DOHH2 (cell line): ENCODE measurements around the gene SART1.

Experiments
- EZH2phosphoT487 ChIP-seq: fragments of 200-600 bp; sonication (generic); IDR thresholded peaks from 2 replicates; pipeline ENCODE4 v1.6.1; 2017; ENCODE audit warnings: borderline replicate concordance, mild to moderate bottlenecking, antibody characterized with exemption, low read length, moderate library complexity, mixed read lengths
- TF ChIP-seq, protein P1 (sequence below): fragments of 200-600 bp; sonication (generic); IDR thresholded peaks from one replicate; pipeline ENCODE4 v1.5.1; 2014; ENCODE audit warnings: antibody characterized with exemption, mild to moderate bottlenecking, low read depth, low read length; ENCODE audit not compliant: poor library complexity, severe bottlenecking

DNA sequence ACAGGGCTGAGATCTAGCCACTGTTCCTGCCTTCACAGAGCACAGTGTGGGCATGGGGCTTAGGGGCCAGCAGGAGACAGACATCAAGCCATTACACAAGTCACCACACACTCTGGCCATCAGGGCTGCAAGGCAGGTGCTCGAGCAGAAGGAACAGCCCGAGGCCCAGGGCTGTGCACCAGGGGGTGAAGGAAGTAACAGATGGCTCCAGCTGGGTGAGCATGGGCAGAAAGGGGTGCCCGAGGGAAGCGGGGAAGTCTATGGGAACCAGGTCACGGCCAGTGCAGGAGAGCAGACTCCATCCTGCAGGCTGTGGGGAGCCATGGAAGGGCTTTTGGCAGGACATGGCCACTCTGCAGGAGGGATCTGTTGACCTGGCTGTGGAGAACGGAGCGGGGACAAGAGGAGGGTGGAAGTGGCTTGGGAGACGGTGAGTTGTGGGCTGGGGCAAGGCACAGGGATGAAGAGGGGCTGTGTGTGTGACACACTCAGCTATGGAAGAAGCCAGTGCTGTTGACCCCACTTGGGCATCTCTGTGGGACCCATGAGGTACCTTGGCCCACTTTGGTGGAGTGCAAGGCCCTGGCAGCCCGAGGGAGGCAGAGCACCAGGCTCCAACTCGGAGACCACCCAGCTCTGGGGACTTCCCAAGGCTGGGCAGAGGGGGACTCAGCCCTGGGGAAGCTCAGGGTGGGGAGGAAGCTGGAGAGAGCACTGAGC is 46.3 kb upstream of the SART1 start:
- TF ChIP-seq, protein P1, sequence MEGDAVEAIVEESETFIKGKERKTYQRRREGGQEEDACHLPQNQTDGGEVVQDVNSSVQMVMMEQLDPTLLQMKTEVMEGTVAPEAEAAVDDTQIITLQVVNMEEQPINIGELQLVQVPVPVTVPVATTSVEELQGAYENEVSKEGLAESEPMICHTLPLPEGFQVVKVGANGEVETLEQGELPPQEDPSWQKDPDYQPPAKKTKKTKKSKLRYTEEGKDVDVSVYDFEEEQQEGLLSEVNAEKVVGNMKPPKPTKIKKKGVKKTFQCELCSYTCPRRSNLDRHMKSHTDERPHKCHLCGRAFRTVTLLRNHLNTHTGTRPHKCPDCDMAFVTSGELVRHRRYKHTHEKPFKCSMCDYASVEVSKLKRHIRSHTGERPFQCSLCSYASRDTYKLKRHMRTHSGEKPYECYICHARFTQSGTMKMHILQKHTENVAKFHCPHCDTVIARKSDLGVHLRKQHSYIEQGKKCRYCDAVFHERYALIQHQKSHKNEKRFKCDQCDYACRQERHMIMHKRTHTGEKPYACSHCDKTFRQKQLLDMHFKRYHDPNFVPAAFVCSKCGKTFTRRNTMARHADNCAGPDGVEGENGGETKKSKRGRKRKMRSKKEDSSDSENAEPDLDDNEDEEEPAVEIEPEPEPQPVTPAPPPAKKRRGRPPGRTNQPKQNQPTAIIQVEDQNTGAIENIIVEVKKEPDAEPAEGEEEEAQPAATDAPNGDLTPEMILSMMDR, result no peak
- no peak for TF ChIP-seq EZH2phosphoT487
